K562 (cell line): Measurements from ENCODE around the gene GP1BB. TPM values are rescaled to one million over a fixed set of nuclear protein-coding genes. Genes with fewer than 3 reads are reported as not detected.

Source experiments
- ARID1B ChIP-seq: fragments of 450-650 bp; IDR thresholded peaks from 2 replicates; pipeline ENCODE4 v1.6.1; 2016; ENCODE audit warnings: antibody characterized with exemption, mild to moderate bottlenecking, inconsistent platforms
- ATF6 ChIP-seq: sonication (generic); formaldehyde crosslinking; IDR thresholded peaks from 2 replicates; pipeline ENCODE4 v1.4.0; 2020; ENCODE audit warnings: mild to moderate bottlenecking, missing genetic modification reagents
- BHLHE40 ChIP-seq: IDR thresholded peaks from 2 replicates; pipeline ENCODE4 v1.6.1; 2011; ENCODE audit warnings: low read length, improper control_type of control experiment
- DNMT1 ChIP-seq: fragments of 450-650 bp; IDR thresholded peaks from 2 replicates; pipeline ENCODE4 v1.6.1; 2016; ENCODE audit warnings: antibody characterized with exemption, mild to moderate bottlenecking
- GABPA ChIP-seq: fragments of 200-800 bp; sonication (Bioruptor generic); conservative IDR thresholded peaks from 2 replicates; pipeline ENCODE4 v1.6.1; 2016; ENCODE audit warnings: low read depth, missing genetic modification characterization, missing compliant biosample characterization
- GATAD2A ChIP-seq: fragments of 450-650 bp; IDR thresholded peaks from 2 replicates; pipeline ENCODE4 v1.6.1; 2017
- GTF2F1 ChIP-seq: IDR thresholded peaks from 2 replicates; pipeline ENCODE4 v1.6.1; 2011; ENCODE audit warnings: low read depth, low read length, improper control_type of control experiment
- HMGN3 ChIP-seq: IDR thresholded peaks from 2 replicates; pipeline ENCODE4 v1.6.1; 2011; ENCODE audit warnings: borderline replicate concordance, low read depth, mild to moderate bottlenecking, mixed read lengths, low read length; ENCODE audit not compliant: insufficient read length; ENCODE audit errors: extremely low read depth
- KLF16 ChIP-seq: IDR thresholded peaks from 2 replicates; pipeline ENCODE4 v1.6.1; 2016; ENCODE audit warnings: antibody characterized with exemption
- NRF1 ChIP-seq, 2 experiments: fragments of 450-650 bp; IDR thresholded peaks in 1 of 2; conservative IDR thresholded peaks in 1 of 2; 2 replicates each; pipeline ENCODE4 v1.6.1; 2014; ENCODE audit warnings: mild to moderate bottlenecking in 2 of 2
- POLR3A ChIP-seq: IDR thresholded peaks from 2 replicates; pipeline ENCODE4 v1.6.1; 2011; ENCODE audit warnings: borderline replicate concordance, mild to moderate bottlenecking, moderate library complexity; ENCODE audit not compliant: insufficient read length, insufficient read depth; ENCODE audit errors: extremely low read depth
- RBM14 ChIP-seq: fragments of 200-400 bp; formaldehyde crosslinking; IDR thresholded peaks from 2 replicates; pipeline ENCODE4 v1.6.1; 2018; ENCODE audit warnings: low read depth, mild to moderate bottlenecking, low read length, moderate library complexity, borderline replicate concordance; ENCODE audit not compliant: insufficient read depth
- RBM15 ChIP-seq: fragments of 200-400 bp; formaldehyde crosslinking; IDR thresholded peaks from 2 replicates; pipeline ENCODE4 v1.6.1; 2018; ENCODE audit warnings: mild to moderate bottlenecking, low read length, moderate library complexity; ENCODE audit not compliant: insufficient read depth
- SMAD3 ChIP-seq: fragments of 450-650 bp; formaldehyde crosslinking; conservative IDR thresholded peaks from 2 replicates; pipeline ENCODE4 v1.4.0; 2020; ENCODE audit warnings: mild to moderate bottlenecking
- SPI1 ChIP-seq: IDR thresholded peaks from 2 replicates; pipeline ENCODE4 v1.6.1; 2011; ENCODE audit warnings: low read depth, low read length, control low read depth, borderline replicate concordance
- SREBF2 ChIP-seq: sonication (generic); formaldehyde crosslinking; IDR thresholded peaks from 2 replicates; pipeline ENCODE4 v1.4.0; 2020; ENCODE audit warnings: mild to moderate bottlenecking, missing genetic modification reagents
- TAF7 ChIP-seq: fragments of 450-650 bp; IDR thresholded peaks from 2 replicates; pipeline ENCODE4 v1.6.1; 2016; ENCODE audit warnings: missing genetic modification characterization, missing compliant biosample characterization
- ZNF274 ChIP-seq: IDR thresholded peaks from 2 replicates; pipeline ENCODE4 v1.6.1; 2011; ENCODE audit warnings: low read depth, mild to moderate bottlenecking, low read length, moderate library complexity, borderline replicate concordance
- ZNF311 ChIP-seq: fragments of 250-450 bp; sonication (Bioruptor Pico); IDR thresholded peaks from 2 replicates; pipeline ENCODE4 v1.4.0; 2020; ENCODE audit warnings: mild to moderate bottlenecking, moderate library complexity
- ZNF57 ChIP-seq: fragments of 450-650 bp; formaldehyde crosslinking; IDR thresholded peaks from 2 replicates; pipeline ENCODE4 v1.4.0; 2020; ENCODE audit warnings: mild to moderate bottlenecking, moderate library complexity
- polyA plus RNA-seq, 8 experiments: library from polyadenylated mRNA; depleted of rRNA in 4 of 8; stranded (reverse) in 5 of 8; unstranded in 3 of 8; fragments of >200 nt; fragmentation: Nextera tagmentation in 2 of 8; fragmentation: Illumina TruSeq in 1 of 8; extraction: Ambion mirVana in 2 of 8; extraction: Trizol in 1 of 8; gene quantifications; 2 replicates each; pipeline versions ENCODE4 v1.2.1 to v1.2.3, GENCODE V29; 2011 to 2014; ENCODE audit warnings: inconsistent platforms in 1 of 8, missing spikeins in 1 of 8
- total RNA-seq, 7 experiments: library from RNA; depleted of rRNA in 6 of 7; stranded (reverse); fragments of >200 nt in 6 of 7; fragmentation: Illumina TruSeq in 2 of 7; extraction: Trizol in 2 of 7; gene quantifications; 2 replicates each; pipeline versions ENCODE4 v1.2.1 to v1.2.3, GENCODE V29; 2011 to 2021; ENCODE audit warnings: low replicate concordance in 1 of 7
- TF ChIP-seq, protein P1 (sequence below): fragments of 250-450 bp; sonication (Bioruptor Pico); IDR thresholded peaks from 2 replicates; pipeline ENCODE4 v1.4.0; 2020; ENCODE audit warnings: mild to moderate bottlenecking, moderate library complexity
- TF ChIP-seq, protein P2 (sequence below), 2 experiments: fragments of 450-650 bp in 1 of 2; sonication (generic) in 1 of 2; formaldehyde crosslinking; conservative IDR thresholded peaks; 2 replicates each; pipeline versions ENCODE4 v1.4.0 to v1.8.1; 2020 to 2022; ENCODE audit warnings: mild to moderate bottlenecking in 1 of 2, missing genetic modification reagents in 1 of 2

The GP1BB gene
- total and polyA plus RNA-seq, 9 of the 15 experiments (the other 6 are each of a cell fraction or from before 2014, with no cell fraction given), result 0.69 to 162 (median 2.8) TPM

DNA sequence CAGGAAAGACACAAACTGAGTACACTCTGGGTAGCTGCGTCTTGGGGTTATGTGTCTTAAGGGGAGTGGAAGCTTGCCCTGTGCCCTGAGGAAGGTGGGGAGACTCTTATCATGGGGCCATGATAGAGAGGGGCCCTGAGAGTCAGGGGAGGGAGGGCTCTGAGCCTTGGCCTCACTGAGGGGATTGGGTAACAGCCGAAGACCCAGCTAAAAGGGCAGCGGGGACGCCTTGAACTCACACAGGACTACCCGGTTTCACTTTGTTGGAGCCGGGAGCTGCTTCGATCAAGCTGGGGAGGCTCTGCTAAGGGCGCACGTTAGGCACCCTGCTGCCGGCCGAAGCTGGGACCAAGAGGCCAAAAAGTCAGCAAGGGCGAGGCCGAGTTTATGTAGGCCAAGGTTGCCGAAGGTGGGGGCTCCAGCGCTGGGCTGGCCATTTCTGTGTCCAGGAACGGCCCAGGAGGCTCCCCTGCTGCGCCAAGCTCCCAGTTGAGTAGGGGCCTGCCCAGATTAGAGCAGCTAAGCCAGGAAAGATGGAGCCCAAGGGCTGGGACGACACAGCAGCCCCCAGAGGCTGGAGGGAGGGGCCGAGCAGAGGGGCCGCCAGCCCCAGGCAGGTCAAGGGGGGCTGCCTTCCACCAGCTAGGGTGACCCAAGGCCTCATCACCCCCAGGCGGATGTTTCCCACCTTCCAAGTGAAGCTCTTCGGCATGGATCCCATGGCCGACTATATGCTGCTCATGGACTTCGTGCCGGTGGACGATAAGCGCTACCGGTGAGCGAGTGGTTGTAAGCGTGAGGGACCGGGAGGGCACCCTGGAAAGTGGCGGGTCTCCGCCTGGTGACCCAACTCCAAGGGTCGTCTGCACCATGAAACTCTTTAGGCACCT is 39.5 kb downstream of the GP1BB start (continued):
- TF ChIP-seq DNMT1 (no peak), ZNF57 (CRISPR knock-in tag) (peak; percentile 74; the same call in 1 of the 2 replicates), RBM14 (0 out of 2 replicates have a peak, but pooled peaks have one; percentile 77), HMGN3 (no peak), RBM15 (no peak), SREBF2 (CRISPR knock-in tag) (no peak), ARID1B (no peak), GATAD2A (no peak), TAF7 (tag) (no peak), GABPA (tag) (no peak), GTF2F1 (no peak), ZNF311 (CRISPR knock-in tag) (no peak), ZNF274 (no peak), NRF1 (conservative IDR thresholded peaks at IDR 0.05 in 1 of 2, IDR thresholded peaks at IDR 0.05 in 1 of 2) (no peak), BHLHE40 (no peak), SPI1 (0 out of 2 replicates have a peak, but pooled peaks have one; percentile 61), ATF6 (CRISPR knock-in tag) (no peak), POLR3A (no peak), KLF16 (no peak), SMAD3 (no peak)
- TF ChIP-seq, protein P1, sequence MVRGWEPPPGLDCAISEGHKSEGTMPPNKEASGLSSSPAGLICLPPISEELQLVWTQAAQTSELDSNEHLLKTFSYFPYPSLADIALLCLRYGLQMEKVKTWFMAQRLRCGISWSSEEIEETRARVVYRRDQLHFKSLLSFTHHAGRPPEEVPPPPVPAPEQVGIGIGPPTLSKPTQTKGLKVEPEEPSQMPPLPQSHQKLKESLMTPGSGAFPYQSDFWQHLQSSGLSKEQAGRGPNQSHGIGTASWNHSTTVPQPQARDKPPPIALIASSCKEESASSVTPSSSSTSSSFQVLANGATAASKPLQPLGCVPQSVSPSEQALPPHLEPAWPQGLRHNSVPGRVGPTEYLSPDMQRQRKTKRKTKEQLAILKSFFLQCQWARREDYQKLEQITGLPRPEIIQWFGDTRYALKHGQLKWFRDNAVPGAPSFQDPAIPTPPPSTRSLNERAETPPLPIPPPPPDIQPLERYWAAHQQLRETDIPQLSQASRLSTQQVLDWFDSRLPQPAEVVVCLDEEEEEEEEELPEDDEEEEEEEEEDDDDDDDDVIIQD, result 0 out of 2 replicates have a peak, but pooled peaks have one; percentile 67
- TF ChIP-seq, protein P2, sequence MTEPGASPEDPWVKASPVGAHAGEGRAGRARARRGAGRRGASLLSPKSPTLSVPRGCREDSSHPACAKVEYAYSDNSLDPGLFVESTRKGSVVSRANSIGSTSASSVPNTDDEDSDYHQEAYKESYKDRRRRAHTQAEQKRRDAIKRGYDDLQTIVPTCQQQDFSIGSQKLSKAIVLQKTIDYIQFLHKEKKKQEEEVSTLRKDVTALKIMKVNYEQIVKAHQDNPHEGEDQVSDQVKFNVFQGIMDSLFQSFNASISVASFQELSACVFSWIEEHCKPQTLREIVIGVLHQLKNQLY (CRISPR knock-in tag; conservative IDR thresholded peaks at IDR 0.05), result 0 out of 4 replicates have a peak, but pooled peaks of 1 of the 2 experiments have one; percentile 64
